GM23248 (cell line): ENCODE measurements around the gene FGFR2.

Experiments used
- EZH2 ChIP-seq: fragments of 200-600 bp; sonication (generic); IDR thresholded peaks from 2 replicates; pipeline ENCODE4 v1.6.1; 2018; ENCODE audit warnings: antibody characterized with exemption, mild to moderate bottlenecking; ENCODE audit not compliant: insufficient read depth, poor library complexity, severe bottlenecking
- EZH2phosphoT487 ChIP-seq: fragments of 200-600 bp; sonication (generic); IDR thresholded peaks from 2 replicates; pipeline ENCODE4 v1.6.1; 2018; ENCODE audit warnings: antibody characterized with exemption, moderate library complexity, mild to moderate bottlenecking, low read depth; ENCODE audit not compliant: insufficient read depth

DNA sequence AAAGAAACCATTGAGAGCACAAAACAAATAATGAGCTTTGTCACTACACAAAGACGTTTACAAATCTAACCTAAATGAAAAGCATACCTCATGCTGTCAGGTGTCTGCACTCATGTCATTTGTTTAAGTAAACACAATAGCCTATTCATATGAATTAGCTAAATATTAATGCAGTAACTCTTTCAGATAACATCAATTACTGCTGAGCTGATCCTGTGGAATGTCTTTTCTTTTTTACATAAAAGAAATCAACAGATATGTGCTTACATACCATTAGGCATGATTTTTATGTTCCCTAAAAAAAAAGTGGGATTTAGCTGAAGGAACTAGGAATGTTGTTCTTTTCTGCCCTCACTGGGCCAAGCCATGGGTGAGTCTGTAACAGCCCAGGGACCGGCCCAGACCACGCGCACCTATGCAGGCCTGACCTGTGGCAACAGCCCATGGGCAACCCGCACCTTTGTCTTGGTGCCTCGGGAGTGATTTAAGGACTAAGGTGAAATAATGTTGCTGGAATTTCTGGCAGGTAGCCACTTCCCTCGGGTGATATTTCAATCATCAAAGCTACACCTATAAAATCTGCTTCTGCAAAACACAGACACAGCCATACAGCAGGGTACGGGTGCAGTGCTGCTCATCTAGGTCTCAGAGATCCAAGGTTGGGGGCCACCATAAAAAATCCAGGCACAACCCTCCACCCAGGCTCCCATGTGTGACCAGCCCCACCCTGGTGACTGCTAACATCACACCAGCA lies 44.6 kb downstream of the FGFR2 start:
- TF ChIP-seq EZH2phosphoT487 (no peak), EZH2 (no peak)
